HUES64 (cell line): ENCODE measurements around the gene NIPA2. TPM values are rescaled to one million over a fixed set of nuclear protein-coding genes. Genes with fewer than 3 reads are reported as not detected.
"Not testable (repeated sequence)": the region's sequence is repeated elsewhere in the genome, so short reads cannot be mapped to it uniquely, and the experiment has no call there.

Experiments used
- H3K27ac ChIP-seq: 2 replicates; pipeline ENCODE4 v1.7.0; 2013; ENCODE audit warnings: low read depth, low read length, inconsistent platforms
- H3K27me3 ChIP-seq: 2 replicates; pipeline ENCODE4 v1.6.1; 2013; ENCODE audit warnings: mild to moderate bottlenecking, low read length; ENCODE audit not compliant: insufficient read depth
- H3K36me3 ChIP-seq: 2 replicates; pipeline ENCODE4 v1.6.1; 2013; ENCODE audit warnings: mild to moderate bottlenecking, low read length; ENCODE audit not compliant: insufficient read depth
- H3K4me1 ChIP-seq: 2 replicates; pipeline ENCODE4 v1.6.1; 2013; ENCODE audit warnings: mild to moderate bottlenecking, low read length, moderate library complexity; ENCODE audit not compliant: insufficient read depth
- H3K4me3 ChIP-seq: 2 replicates; pipeline ENCODE4 v1.5.1; 2013; ENCODE audit warnings: mild to moderate bottlenecking, low read length, moderate library complexity
- H3K9ac ChIP-seq: 2 replicates; pipeline ENCODE4 v1.6.1; 2013; ENCODE audit warnings: mild to moderate bottlenecking, low read depth, low read length
- H3K9me3 ChIP-seq: 2 replicates; pipeline ENCODE4 v1.6.1; 2013; ENCODE audit warnings: low read depth, low read length; ENCODE audit not compliant: insufficient read depth
- WGBS: fragments of 150-250, 120-280 bp; methylation state at CpG from one replicate; pipeline ENCODE4 v1.1.7; 2013; ENCODE audit warnings: missing lambda C conversion rate; 5-methylcytosine and 5-hydroxymethylcytosine counted together
- polyA plus RNA-seq, 2 experiments: library from polyadenylated mRNA; stranded (reverse); fragments of 50-300 nt; gene quantifications; one replicate each; pipeline ENCODE4 v1.2.3, GENCODE V29; 2013

The NIPA2 gene
- 61.9 TPM for polyA plus RNA-seq (2013, experiment 1 of 2)
- 58.2 TPM for polyA plus RNA-seq (2013, experiment 2 of 2)

DNA sequence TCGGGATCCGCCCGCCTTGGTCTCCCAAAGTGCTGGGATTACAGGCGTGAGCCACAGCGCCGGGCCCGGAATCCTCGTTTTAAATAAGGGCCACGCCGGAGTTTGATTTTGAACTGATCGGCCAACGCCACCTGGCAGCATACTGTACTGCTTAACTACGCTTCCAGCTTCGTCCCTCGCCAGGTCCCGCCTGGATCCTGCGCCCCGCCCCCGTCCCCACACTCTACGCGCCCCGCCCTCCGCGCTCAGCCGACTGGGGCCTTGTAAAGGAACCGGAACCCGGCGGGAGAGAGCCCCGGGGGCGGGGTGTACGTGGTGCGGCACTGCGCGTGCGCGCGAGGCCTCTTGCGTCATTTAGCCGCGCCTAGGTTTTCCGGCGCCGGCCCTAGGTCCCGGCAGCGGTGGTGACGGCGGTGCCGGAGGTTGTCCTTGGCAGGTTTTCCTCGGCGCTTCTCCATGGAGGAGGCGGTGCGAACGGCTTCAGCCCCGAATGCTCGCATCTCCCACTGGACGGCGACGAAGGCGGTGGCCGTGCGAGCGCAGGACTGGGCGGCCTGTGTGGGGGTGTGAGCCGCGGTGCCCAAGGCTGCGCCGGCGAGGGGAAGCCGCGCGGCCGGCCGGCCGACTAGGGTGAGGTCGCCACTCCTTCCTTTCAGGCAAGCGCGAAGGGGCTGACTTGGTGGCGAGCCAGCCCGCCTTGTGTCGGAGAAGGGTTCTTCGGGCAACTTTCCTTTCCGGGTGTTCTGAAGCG is at the start of gene NIPA2:
Gene NIPA2, plus strand, starts transcription at position 375 of the 751 bp plus-strand sequence. CDS start 13,066 bp downstream, outside the sequence.
- Histone ChIP-seq H3K36me3 (peaks cover 6% of the 10 kb centered on the region; the same call in 1 of the 2 replicates), H3K27me3 (no peaks in the 10 kb centered on the region), H3K27ac (peak within 1 kb of the TSS; percentile 93), H3K9ac (peak within 1 kb of the TSS; percentile 90), H3K4me3 (peak within 1 kb of the TSS; percentile 96), H3K9me3 (no peaks in the 10 kb centered on the region), H3K4me1 (peaks cover 11% of the 10 kb centered on the region; the same call in 1 of the 2 replicates)
- WGBS = under 1% methylated on average over 83 of the region's 83 CpGs

GRCh38 chr15:22794063-22794462 is 44.4 kb upstream of the NIPA2 start:
- Histone ChIP-seq H3K4me1 (no peaks in the 10 kb centered on the region), H3K9me3 (no peaks in the 10 kb centered on the region), H3K27me3 (no peaks in the 10 kb centered on the region), H3K27ac (no peak overlapping the region), H3K36me3 (no peaks in the 10 kb centered on the region), H3K4me3 (no peak overlapping the region), H3K9ac (no peak overlapping the region)
- 98% methylated on average over 4 of the region's 4 CpGs for WGBS

DNA sequence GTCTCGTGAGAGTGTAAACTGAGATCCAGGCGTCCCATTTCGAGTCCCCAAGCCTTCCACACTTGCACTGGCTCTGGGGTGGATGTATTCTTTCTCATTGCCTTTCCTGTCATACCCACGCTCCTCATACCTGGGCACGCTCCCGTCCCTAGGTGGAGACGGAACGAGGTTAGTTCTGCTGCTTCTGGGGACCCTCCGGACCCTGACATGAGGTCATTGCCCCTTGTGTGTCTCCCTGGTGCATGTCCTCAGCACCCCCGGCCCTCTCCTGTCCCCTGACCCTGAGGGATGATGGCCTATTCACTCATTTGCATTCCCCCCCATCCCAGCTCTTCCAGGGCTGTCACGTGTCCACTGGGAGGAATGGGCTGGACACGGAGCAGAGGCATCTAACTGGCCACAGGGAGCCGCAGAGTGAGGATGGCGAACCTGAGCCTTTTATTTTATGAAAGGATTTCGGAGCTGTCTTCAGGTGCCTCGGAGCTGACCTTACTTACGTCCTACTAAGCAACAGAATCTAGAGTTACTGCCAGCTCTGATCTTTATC is 43.8 kb upstream of the NIPA2 start:
- H3K4me3 ChIP-seq = no peak overlapping the region
- WGBS = 91% methylated on average over 17 of the region's 17 CpGs
- H3K9me3 ChIP-seq = no peaks in the 10 kb centered on the region
- no peaks in the 10 kb centered on the region for H3K4me1 ChIP-seq
- H3K27me3 ChIP-seq = no peaks in the 10 kb centered on the region
- no peak overlapping the region for H3K9ac ChIP-seq
- no peaks in the 10 kb centered on the region for H3K36me3 ChIP-seq
- H3K27ac ChIP-seq = no peak overlapping the region

DNA sequence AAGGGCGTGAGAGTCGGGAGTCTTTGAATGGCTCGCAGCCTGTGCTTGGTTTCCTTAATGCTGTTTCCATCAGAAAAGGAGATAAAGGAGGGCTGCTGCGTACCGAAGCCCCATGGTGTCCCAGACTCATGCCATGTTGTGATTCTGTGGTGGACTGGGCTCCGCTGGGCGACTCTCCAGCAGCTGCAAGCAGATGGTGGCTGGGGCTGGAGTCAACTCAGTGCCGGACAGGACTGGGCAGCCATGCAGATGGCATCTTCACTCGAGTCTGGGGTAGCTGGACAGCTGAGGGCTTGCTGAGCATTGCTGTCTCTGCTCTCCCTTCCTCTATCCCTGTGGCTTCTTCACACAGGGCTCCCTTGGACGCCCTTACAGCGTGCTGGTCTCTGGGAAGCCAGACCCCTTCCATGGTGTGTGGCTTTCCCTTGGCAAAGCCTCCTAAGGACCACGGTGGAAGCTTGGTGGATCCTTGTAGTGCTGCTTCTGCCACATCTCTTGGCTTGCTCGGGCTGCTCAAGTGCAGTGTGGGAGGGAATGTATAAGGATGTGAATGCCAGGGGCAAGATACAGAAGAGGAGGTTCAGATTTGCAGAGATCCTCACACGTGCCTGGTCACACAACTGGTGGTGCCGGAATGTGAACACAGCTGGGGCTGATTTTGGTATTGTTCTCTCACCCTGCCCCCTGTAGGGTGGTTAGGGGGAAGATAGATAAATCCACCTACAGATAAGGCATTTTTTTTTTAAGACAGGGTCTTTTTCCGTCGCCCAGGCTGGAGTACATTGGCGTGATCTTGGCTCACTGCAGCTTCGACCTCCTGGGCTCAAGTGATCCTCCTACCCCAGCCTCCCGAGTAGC is 43.0 kb upstream of the NIPA2 start:
- no peak overlapping the region for H3K9ac ChIP-seq
- H3K4me1 ChIP-seq = no peaks in the 10 kb centered on the region
- no peak overlapping the region for H3K27ac ChIP-seq
- H3K27me3 ChIP-seq = no peaks in the 10 kb centered on the region
- WGBS = 90% methylated on average over 19 of the region's 20 CpGs
- no peak overlapping the region for H3K4me3 ChIP-seq
- H3K36me3 ChIP-seq = no peaks in the 10 kb centered on the region
- no peaks in the 10 kb centered on the region for H3K9me3 ChIP-seq

DNA sequence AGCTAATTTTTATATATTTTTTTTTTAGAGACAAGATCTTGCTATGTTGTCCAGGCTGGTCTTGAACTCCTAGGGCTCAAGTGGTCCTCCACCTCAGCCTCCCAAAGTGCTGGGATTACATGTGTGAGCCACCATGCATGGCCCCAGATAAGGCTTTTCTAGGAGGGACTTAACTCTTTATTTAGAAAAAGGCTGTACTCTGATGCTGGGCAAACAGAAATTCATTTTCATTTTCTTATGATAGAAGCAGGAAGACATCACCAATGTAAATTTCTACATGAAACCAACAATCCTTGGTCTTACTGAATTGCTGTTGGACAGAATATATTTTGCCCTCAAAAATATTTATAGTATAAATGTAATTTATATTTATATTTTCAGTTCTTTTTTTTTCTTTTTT is 42.4 kb upstream of the NIPA2 start:
- no peaks in the 10 kb centered on the region for H3K36me3 ChIP-seq
- H3K27ac ChIP-seq = no peak overlapping the region
- no peak overlapping the region for H3K4me3 ChIP-seq
- H3K4me1 ChIP-seq = no peaks in the 10 kb centered on the region
- H3K9ac ChIP-seq = no peak overlapping the region
- no peaks in the 10 kb centered on the region for H3K27me3 ChIP-seq
- no peaks in the 10 kb centered on the region for H3K9me3 ChIP-seq

- Histone ChIP-seq H3K9me3 (no peaks in the 10 kb centered on the region), H3K27ac (no peak overlapping the region), H3K36me3 (no peaks in the 10 kb centered on the region), H3K27me3 (no peaks in the 10 kb centered on the region), H3K4me3 (no peak overlapping the region), H3K9ac (no peak overlapping the region), H3K4me1 (no peaks in the 10 kb centered on the region)
- WGBS = 92% methylated on average over 2 of the region's 2 CpGs
Observed at GRCh38 chr15:22799902-22800301, 38.6 kb upstream of the NIPA2 start.

DNA sequence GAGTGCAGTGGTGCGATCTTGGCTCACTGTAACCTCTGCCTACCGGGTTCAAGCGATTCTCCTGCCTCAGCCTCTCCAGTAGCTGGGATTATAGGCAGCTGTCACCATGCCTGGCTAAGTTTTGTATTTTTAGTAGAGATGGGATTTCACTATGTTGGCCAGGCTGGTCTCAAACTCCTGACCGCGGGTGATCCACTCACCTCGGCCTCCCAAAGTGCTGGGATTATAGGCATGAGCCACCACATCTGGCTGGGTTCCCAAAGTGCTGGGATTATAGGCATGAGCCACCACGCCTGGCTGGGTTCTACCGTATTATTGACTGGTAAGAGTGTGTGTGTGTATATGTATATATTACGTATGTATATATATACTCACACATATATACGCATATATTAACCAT is 35.5 kb upstream of the NIPA2 start:
- not testable (repeated sequence) for H3K27me3 ChIP-seq, H3K4me3 ChIP-seq, H3K9me3 ChIP-seq, H3K9ac ChIP-seq, H3K27ac ChIP-seq, H3K4me1 ChIP-seq, H3K36me3 ChIP-seq
- 97% methylated on average over 8 of the region's 10 CpGs for WGBS

DNA sequence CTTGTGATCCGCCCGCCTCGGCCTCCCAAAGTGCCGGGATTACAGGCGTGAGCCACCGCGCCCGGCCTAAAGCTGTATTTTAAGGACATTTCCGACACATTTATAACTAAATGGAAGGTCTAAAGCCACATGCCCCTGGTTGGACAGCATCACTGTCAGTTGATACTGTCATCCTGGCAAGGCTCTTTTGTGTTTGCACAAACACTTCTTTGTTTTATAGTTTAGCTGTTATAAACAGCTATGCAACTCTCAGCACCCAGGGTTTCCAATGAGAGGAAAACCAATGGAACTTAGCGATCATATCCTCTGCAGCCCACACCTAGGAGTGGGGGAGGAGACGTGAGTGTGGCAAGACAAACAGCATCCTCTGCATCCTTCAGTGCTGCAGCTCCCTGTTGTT is 32.3 kb upstream of the NIPA2 start:
- 96% methylated on average over 11 of the region's 11 CpGs for WGBS
- Histone ChIP-seq H3K9me3 (no peaks in the 10 kb centered on the region), H3K27ac (no peak overlapping the region), H3K27me3 (no peaks in the 10 kb centered on the region), H3K9ac (no peak overlapping the region), H3K4me1 (no peaks in the 10 kb centered on the region), H3K36me3 (no peaks in the 10 kb centered on the region), H3K4me3 (no peak overlapping the region)

DNA sequence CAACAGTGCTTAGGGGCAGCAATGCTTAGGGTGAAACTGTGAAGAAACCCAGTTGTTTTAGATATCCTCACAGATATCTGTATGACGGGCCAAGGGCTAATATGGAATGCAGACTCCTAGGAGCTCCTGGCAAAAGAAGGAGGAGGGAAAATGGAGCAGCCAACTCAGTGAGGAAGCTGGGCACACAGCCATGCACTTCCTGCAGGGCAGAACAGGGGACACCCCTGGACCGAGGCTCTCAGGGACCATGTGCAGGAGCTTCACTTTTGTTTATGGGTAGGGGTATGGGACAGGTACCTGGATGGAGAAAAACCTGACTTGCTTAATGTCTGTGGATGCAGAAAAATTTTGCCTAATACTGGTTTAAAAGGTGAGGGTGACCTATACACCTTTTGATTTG is 31.8 kb upstream of the NIPA2 start:
- WGBS = 87% methylated on average over 2 of the region's 2 CpGs
- no peak overlapping the region for H3K4me3 ChIP-seq
- H3K9me3 ChIP-seq = no peaks in the 10 kb centered on the region
- H3K9ac ChIP-seq = no peak overlapping the region
- no peak overlapping the region for H3K27ac ChIP-seq
- H3K36me3 ChIP-seq = no peaks in the 10 kb centered on the region
- H3K27me3 ChIP-seq = no peaks in the 10 kb centered on the region
- no peaks in the 10 kb centered on the region for H3K4me1 ChIP-seq

GRCh38 chr15:22807831-22808230 is 30.6 kb upstream of the NIPA2 start:
- H3K9me3 ChIP-seq, H3K27ac ChIP-seq, H3K4me3 ChIP-seq, H3K27me3 ChIP-seq, H3K36me3 ChIP-seq, H3K9ac ChIP-seq, H3K4me1 ChIP-seq: not testable (repeated sequence)
- 95% methylated on average over 9 of the region's 9 CpGs for WGBS

DNA sequence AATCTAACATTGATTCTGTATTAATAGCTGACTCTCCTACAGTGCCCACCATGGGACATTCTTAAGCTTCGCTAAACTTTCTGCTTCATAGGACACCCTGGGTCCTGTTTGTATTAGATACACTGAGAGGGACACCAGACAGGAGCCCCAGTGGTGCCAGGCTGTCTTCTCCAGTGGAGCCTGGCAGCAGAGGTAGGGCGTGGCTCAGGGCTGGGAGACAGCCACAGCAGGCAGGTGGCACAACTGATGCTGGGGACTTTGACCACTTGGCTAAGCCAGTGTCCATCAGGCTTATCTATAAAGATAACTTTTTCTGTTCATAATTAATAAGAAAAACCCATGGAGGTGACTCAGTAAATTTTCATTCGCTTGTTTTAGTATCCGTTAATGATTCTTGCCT is 30.2 kb upstream of the NIPA2 start:
- Histone ChIP-seq H3K4me1 (no peaks in the 10 kb centered on the region), H3K4me3 (no peak overlapping the region), H3K27me3 (no peaks in the 10 kb centered on the region), H3K9ac (no peak overlapping the region), H3K27ac (no peak overlapping the region), H3K36me3 (0 out of 2 replicates have a peak, but pooled peaks cover under 1% of the 10 kb centered on the region), H3K9me3 (no peaks in the 10 kb centered on the region)
- 97% methylated on average over 4 of the region's 4 CpGs for WGBS
